Activated CD4-positive, CD25-positive, alpha-beta regulatory T cell treated with anti-CD3 and anti-CD28 coated beads, Interleukin-2, amount 50 U/mL, for 16 hours (primary cell): ENCODE data around the gene JUN.
A peak's percentile ranks its signal among the peaks of the same experiment; 100 is the strongest.
"Not testable (repeated sequence)": the region's sequence is repeated elsewhere in the genome, so short reads cannot be mapped to it uniquely, and the experiment has no call there.

ENCODE experiments used
- DNase-seq: peaks from one replicate; pipeline ENCODE4 v3.0.0-alpha.2; 2020; ENCODE audit warnings: low read depth, low spot score

The JUN gene

GRCh38 chr1:58808077-58808476, 24.2 kb upstream of the JUN start:
- DNase-seq, result no peak

GRCh38 chr1:58805716-58806571, 22.1 kb upstream of the JUN start:
- DNase-seq, result no peak

- DNase-seq, result no peak
Observed at GRCh38 chr1:58804853-58805565, 21.2 kb upstream of the JUN start.

- DNase-seq, result no peak
Observed at GRCh38 chr1:58803858-58804257, 20.0 kb upstream of the JUN start.

GRCh38 chr1:58802640-58803399, 19.0 kb upstream of the JUN start:
- no peak for DNase-seq

GRCh38 chr1:58801286-58801685, 17.4 kb upstream of the JUN start:
- not testable (repeated sequence) for DNase-seq

GRCh38 chr1:58799650-58800049, 15.8 kb upstream of the JUN start:
- no peak for DNase-seq

DNA sequence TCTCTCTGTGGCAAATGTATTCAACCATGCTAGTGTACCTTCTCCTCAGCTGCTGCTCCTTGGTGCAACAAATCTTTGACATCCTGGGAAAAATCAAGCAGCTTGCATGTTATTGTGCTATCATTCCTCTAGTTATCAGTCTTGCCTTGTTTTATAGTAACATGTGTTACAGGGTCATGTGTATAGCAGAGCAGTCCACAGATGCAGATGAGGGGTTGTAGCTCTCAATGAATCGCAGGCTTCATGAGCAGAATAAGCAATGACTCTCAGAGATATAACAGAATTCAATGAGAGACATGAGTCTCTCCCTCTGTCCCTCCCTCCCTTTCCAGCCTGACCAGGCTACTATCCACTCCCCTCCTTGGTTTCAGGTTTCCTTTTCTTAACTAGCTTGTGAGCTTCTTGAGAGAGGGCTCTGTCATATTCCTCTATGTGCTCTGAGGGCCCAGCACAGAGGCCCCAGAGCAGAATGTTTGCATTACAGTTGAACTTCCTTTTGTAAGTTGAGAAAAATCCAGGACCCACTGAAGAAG, 15.1 kb upstream of the JUN start:
- DNase-seq, result no peak

GRCh38 chr1:58796416-58796815, 12.6 kb upstream of the JUN start:
- no peak for DNase-seq

GRCh38 chr1:58794585-58794984, 10.7 kb upstream of the JUN start:
- DNase-seq, result no peak

DNA sequence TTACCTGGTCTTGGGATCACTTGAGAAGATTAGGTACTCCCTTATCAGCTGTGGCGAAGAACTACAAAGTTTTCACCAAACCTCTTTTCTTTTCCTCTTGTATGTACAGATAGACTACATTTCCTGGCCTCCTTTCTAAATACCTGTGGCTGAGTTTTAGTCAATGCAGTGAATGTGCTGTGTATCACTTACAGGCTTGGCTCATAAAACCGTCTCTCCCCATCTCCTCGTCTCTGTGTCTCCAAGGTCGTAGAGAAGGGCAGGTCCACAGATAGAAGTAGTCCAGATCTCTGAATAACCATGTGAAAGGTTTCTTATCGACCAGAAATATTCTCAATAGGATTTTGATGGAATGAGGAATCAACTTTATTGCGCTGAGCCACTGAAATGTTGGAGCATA, 9.0 kb upstream of the JUN start:
- DNase-seq, result no peak

DNA sequence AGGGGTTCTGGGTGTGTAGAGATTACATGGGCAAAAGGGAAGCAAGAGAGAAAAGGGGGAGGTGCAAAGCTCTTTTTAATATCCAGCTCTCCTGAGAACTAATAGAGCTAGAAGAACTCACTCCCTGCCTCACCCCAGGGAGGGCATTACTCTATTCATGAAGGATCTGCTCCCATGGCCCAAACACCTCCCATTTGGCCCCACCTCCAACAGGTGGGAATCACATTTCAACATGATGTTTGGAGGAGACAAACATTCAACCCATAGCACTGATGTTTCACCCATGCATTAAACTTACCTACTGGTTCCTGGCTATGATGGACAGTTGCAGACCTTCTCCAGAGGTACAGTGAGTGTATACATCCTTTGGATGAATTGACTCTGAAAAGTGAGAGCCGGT, 7.3 kb upstream of the JUN start:
- DNase-seq, result no peak

DNA sequence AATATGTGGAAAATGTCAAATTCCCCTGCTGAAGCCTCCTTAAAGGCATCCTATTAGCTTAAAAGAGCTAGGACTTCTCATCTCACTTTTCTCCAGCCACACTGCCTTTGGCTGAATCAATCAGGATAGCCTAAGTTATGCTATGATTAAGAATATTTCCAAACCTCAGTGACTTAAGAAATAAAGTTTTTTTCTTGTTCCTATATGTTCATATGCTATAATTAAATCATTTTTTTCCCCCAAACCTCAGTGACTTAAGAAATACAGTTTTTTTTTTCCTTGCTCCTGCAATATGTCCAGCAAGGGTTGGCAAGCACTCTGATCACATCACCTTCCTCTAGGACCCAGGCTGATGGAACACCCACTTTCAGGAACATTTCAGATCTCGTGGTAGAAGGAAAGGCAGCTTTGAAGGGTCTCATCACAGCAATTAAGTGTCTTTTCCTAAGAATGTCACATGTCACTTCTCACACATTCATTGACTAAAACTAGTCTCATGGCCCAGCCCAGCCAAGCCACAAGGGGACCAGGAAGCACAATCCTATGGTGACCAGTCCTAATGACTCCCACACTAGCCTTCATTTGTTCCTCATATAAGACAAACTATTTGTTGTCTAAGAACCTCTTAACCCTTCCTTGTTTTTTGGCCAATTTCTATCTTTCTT, 6.3 kb upstream of the JUN start:
- DNase-seq, result no peak

GRCh38 chr1:58789322-58789856, 5.5 kb upstream of the JUN start:
- no peak for DNase-seq

DNA sequence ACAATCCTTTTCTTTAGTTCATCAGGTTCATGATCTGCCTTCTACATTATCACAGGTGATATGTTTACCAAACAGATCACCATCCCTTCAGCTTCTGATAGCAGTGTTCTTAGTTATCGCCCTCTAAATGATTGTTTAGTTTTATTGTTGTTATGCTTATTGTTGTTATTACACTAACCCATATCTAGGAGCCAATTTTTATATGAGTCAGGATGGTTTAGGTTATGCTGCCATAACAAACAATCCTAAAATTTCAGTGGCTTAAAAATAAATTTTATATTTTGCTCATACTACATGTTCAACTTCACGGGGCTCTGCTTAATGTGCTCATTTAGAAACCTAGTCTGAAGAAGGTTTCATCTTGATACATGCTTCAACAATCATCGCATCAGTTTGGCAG, 4.4 kb upstream of the JUN start:
- no peak for DNase-seq

DNA sequence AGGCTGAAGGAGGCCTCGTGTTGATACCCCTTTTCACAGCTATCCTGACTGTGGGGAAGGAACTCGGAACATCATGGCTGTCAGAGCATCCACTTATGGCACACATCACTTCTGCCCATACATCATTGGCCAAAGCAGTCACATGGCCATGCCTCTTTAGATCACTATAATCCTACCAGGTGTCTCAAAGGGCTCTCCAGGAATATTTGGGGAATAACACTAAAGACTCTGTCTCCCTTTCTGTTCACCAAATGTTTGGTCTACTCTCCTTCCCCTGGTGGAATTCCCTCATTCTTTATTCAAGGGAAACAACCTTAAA, 3.0 kb upstream of the JUN start:
- no peak for DNase-seq

DNA sequence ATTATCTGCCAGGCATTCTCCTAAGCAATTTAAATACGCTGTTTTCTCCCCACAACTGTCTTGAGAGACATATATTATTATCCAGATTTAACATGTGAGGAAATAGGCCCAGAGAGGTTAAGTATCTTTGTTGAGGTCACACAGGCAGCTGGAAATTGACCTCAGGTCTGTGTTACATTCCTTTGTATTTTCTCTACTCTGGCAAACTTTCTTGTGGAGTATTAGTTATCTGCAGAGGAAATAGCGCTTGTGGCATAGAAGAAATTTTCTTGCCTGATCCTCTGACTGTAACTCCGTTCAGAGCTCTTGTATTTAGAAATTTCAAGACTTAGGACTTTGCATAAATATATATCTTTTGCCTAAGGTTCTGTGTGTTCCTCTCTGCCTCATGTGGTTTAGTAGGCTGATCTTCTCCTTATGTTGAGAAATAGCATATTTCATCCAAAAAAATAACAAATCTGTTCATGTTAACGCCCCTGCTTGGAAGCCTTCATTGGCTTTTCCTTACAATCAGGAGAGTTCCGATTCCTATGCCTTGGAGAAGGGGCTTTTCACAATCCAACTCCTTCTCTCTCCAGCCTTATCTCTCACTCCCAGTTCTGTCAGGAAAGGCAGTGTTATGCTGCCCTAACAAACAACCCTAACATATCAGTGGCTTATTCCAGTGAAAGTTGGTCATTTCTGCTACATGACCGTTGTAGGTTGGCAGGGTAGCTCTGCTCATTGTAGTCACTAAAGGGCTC, 2.5 kb upstream of the JUN start:
- no peak for DNase-seq

- DNase-seq, result no peak
Observed at GRCh38 chr1:58785442-58786058, 1.7 kb upstream of the JUN start.

GRCh38 chr1:58784758-58785441, 1.1 kb upstream of the JUN start:
- peak; percentile 72 for DNase-seq
